Stimulated activated CD4-positive, alpha-beta T cell treated with anti-CD3 and anti-CD28 coated beads, Interleukin-12 subunit alpha, Interleukin-12 subunit beta, amount 100 ng/mL, for 24 hours (primary cell): Measurements from ENCODE around the gene MYEOV.

Experiments
- DNase-seq, 2 experiments: peaks; one replicate each; pipeline ENCODE4 v3.0.0-alpha.2; 2020; ENCODE audit warnings: low read depth in 2 of 2

The MYEOV gene

DNA sequence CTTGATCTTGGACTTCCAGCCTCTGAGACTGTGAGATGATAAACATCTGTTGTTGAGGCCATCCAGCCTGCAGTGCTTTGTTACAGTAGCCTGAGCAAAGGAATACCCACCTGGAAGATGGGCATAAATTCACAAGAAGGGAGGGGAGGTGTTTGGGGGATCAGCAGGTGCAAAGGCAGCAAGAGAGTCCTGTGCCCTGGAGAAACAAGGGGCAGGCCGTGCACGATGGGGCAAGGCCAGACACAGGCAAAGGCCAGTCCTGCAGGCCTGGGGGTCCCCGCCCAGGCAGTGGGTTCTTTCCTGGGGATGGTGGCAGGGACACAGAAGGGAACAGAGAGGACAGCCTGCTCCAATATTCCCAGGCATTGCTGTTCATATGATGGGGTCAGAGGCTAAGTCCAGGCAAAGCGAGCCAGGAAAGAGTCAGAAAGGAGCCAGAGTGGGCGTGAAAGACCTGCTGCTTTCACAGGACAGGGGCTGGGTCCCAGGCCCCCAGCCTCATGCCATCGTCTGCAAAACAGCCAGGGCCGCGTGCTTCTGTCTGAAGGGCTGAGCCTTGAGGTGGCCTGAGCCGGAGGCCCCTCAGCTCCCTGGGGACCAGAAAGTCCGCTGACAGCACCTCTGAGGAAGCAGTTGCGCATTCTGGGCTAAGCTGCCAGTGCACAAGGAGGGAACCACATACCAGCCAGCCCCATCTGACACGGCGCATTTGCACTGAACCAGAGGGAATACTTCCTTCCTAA, 48.8 kb downstream of the MYEOV start:
- DNase-seq = no peak

GRCh38 chr11:69343401-69344321, 49.7 kb downstream of the MYEOV start:
- no peak for DNase-seq

GRCh38 chr11:69344570-69345145, 50.7 kb downstream of the MYEOV start:
- DNase-seq = no peak
